Dendritic cell treated with granulocyte-macrophage colony-stimulating factor and Interleukin-4, amounts not matched to agents 40 ng/mL and 50 ng/mL, for 4 days (primary cell): ENCODE data around the gene GTSF1L.
"Not testable (repeated sequence)": the region's sequence is repeated elsewhere in the genome, so short reads cannot be mapped to it uniquely, and the experiment has no call there.

Experiments used
- H3K27ac Mint-ChIP-seq: one replicate; pipeline ENCODE4 v1.8.0; 2022; ENCODE audit warnings: mild to moderate bottlenecking, mixed read lengths
- H3K27me3 Mint-ChIP-seq: one replicate; pipeline ENCODE4 v1.8.0; 2022; ENCODE audit warnings: mild to moderate bottlenecking, mixed read lengths
- H3K36me3 Mint-ChIP-seq: one replicate; pipeline ENCODE4 v1.8.0; 2022; ENCODE audit warnings: low read depth, mixed read lengths
- H3K4me1 Mint-ChIP-seq: one replicate; pipeline ENCODE4 v1.8.0; 2022; ENCODE audit warnings: low read depth, mixed read lengths
- H3K4me3 Mint-ChIP-seq: one replicate; pipeline ENCODE4 v1.8.0; 2022; ENCODE audit warnings: mild to moderate bottlenecking, moderate library complexity, mixed read lengths
- H3K9me3 Mint-ChIP-seq: one replicate; pipeline ENCODE4 v1.8.0; 2022; ENCODE audit warnings: mixed read lengths
- intact Hi-C: fragments of 100-400 bp; cut with micrococcal nuclease; formaldehyde crosslinking; loops from one replicate; pipeline ENCODE4 v1.15.0; 2022

GTSF1L gene

GRCh38 chr20:43726811-43727338 lies at the start of gene GTSF1L:
Gene GTSF1L, minus strand, starts transcription at chr20:43727002. Its CDS starts 308 bp downstream, at chr20:43726694.
- H3K4me3 Mint-ChIP-seq, result no peak within 1 kb of the TSS
- peaks cover 5% of the 10 kb centered on the region for H3K27me3 Mint-ChIP-seq
- H3K9me3 Mint-ChIP-seq, result no peaks in the 10 kb centered on the region
- H3K36me3 Mint-ChIP-seq, result no peaks in the 10 kb centered on the region
- no peak within 1 kb of the TSS for H3K27ac Mint-ChIP-seq
- intact Hi-C loops, result no loop called here
- no peaks in the 10 kb centered on the region for H3K4me1 Mint-ChIP-seq

- no peak overlapping the region for H3K27ac Mint-ChIP-seq
- no peak overlapping the region for H3K4me3 Mint-ChIP-seq
- peaks cover 12% of the 10 kb centered on the region for H3K9me3 Mint-ChIP-seq
- H3K27me3 Mint-ChIP-seq, result peaks cover 36% of the 10 kb centered on the region
- H3K4me1 Mint-ChIP-seq, result peaks cover 5% of the 10 kb centered on the region
- H3K36me3 Mint-ChIP-seq, result no peaks in the 10 kb centered on the region
- intact Hi-C loops, result no loop called here
Measured at GRCh38 chr20:43774754-43775153, 48.0 kb upstream of the GTSF1L start.

GRCh38 chr20:43771503-43772190 lies 44.8 kb upstream of the GTSF1L start:
- Mint-ChIP-seq H3K27me3 (peaks cover 52% of the 10 kb centered on the region), H3K27ac (no peak overlapping the region), H3K4me3 (no peak overlapping the region), H3K36me3 (no peaks in the 10 kb centered on the region), H3K4me1 (peaks cover 5% of the 10 kb centered on the region), H3K9me3 (no peaks in the 10 kb centered on the region)
- intact Hi-C loops, result no loop called here

DNA sequence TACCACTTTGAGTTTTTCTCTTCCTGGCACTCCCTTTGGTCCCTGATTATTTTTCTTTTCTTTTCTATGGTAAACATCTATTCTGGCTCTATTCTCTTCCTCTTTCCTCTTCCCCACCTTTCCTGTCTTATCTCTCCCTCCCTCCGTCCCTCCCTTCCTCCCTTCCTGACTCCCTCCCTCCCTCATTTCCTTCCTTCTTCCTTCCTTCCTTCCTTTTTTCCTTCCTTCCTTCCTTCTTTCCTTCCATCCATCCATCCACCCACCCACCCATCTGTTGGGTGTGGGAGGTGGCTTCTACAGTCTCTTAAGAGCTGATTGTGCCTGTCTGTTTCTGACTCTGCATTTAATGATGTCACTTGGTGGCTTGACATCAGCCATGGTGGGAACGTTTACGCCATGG lies 43.5 kb upstream of the GTSF1L start:
- Mint-ChIP-seq H3K9me3 (no peaks in the 10 kb centered on the region), H3K4me1 (peaks cover 5% of the 10 kb centered on the region), H3K36me3 (no peaks in the 10 kb centered on the region), H3K4me3 (no peak overlapping the region), H3K27me3 (peaks cover 55% of the 10 kb centered on the region), H3K27ac (no peak overlapping the region)
- intact Hi-C loops, result no loop called here

DNA sequence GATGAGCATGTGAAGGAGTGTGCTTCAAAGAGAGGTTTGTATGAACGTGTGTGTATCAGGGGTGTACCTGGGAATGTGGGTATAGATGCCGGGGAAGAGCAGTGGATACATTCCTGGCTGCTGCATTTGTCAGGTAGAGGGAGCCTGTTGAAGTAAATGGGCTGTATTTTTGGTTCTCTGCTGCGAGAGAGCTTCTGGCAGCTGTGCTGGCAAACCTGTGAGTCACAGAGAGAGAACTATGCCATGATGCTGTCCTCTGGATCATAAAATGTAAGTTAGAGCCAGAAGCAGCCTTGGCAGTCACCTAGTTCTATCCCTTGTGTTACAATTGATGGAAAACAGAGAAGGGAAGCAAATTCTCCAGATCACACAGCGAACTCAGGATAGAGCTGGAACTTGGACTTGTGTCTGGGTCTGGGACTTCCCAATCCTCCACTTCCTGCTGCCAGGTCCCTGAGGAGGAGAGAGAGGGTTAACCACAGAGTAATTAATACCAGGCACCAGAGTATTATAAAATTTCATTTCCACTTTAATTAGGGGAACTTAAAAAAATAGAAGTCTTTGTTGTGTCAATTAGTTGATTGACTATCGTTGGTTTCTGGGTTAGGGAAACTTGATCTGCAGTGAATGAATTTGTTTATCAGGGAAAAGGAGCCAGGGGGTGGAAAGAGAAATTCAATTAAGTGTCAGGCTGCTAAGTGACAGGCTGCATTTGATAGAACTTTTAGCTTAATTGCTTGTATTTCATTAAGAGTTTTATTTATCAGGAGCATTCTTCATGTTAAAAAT lies 41.1 kb upstream of the GTSF1L start:
- Mint-ChIP-seq H3K4me3 (no peak overlapping the region), H3K27me3 (peaks cover 52% of the 10 kb centered on the region), H3K4me1 (peaks cover 5% of the 10 kb centered on the region), H3K36me3 (no peaks in the 10 kb centered on the region), H3K9me3 (no peaks in the 10 kb centered on the region), H3K27ac (no peak overlapping the region)
- intact Hi-C loops, result no loop called here

DNA sequence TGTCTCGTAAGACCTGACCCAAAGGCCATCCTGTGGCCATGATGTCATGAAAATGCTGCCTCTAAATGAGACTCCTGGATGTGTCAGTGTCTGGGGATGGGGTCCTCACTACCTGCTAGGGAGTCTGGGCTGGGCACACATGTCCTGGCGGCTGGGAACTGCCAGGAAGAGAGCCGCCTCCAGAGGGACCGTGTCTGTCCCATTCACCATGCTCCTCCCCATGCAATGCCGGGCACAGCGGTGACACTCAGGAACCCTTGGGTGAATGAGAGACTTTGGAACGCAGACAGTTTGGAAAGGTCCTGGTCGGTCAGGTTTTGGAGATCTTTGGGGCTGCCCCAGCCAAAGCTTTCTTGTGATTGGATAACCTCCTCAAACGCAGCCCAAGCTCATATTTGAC lies 40.1 kb upstream of the GTSF1L start:
- peaks cover 49% of the 10 kb centered on the region for H3K27me3 Mint-ChIP-seq
- H3K36me3 Mint-ChIP-seq, result no peaks in the 10 kb centered on the region
- intact Hi-C loops, result no loop called here
- H3K4me1 Mint-ChIP-seq, result peaks cover 5% of the 10 kb centered on the region
- no peak overlapping the region for H3K27ac Mint-ChIP-seq
- no peaks in the 10 kb centered on the region for H3K9me3 Mint-ChIP-seq
- no peak overlapping the region for H3K4me3 Mint-ChIP-seq

- Mint-ChIP-seq H3K4me3 (no peak overlapping the region), H3K9me3 (no peaks in the 10 kb centered on the region)
- intact Hi-C loops, result no loop called here
Measured at GRCh38 chr20:43766385-43766784, 39.6 kb upstream of the GTSF1L start.

DNA sequence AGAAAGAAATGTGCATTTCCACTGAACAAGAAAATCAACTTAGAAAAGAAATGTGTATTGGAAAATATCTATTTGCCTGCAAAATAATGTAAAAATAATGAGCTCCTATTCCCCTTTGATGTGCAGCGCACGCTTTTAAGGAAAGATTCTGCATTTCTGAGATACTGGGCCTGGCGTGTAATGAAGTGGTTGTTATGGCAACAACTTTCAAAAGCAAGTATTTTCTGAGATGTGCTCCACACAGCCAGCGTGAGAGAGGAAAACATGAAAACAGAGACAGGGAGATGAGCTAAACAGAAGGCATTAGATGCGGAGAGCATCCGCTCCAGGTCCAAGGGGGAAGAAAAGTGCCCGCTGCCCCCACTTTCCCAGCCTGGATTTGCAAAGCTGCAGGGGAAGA lies 39.1 kb upstream of the GTSF1L start:
- intact Hi-C loops, result no loop called here
- Mint-ChIP-seq H3K4me3 (no peak overlapping the region), H3K27me3 (peaks cover 55% of the 10 kb centered on the region), H3K9me3 (no peaks in the 10 kb centered on the region), H3K36me3 (no peaks in the 10 kb centered on the region), H3K4me1 (peaks cover 5% of the 10 kb centered on the region), H3K27ac (no peak overlapping the region)

More at GRCh38 chr20:43766385-43766784, 39.6 kb upstream of the GTSF1L start:
- Mint-ChIP-seq H3K27me3 (peaks cover 54% of the 10 kb centered on the region), H3K27ac (no peak overlapping the region), H3K36me3 (no peaks in the 10 kb centered on the region), H3K4me1 (peaks cover 5% of the 10 kb centered on the region)

GRCh38 chr20:43762911-43763310 lies 36.1 kb upstream of the GTSF1L start:
- Mint-ChIP-seq H3K4me3 (no peak overlapping the region), H3K27me3 (peaks cover 70% of the 10 kb centered on the region), H3K36me3 (no peaks in the 10 kb centered on the region), H3K27ac (no peak overlapping the region), H3K4me1 (no peaks in the 10 kb centered on the region), H3K9me3 (no peaks in the 10 kb centered on the region)
- intact Hi-C loops, result no loop called here

GRCh38 chr20:43761386-43762340 lies 34.9 kb upstream of the GTSF1L start:
- no peak overlapping the region for H3K27ac Mint-ChIP-seq
- H3K4me1 Mint-ChIP-seq, result no peaks in the 10 kb centered on the region
- H3K27me3 Mint-ChIP-seq, result peaks cover 63% of the 10 kb centered on the region
- no peak overlapping the region for H3K4me3 Mint-ChIP-seq
- no peaks in the 10 kb centered on the region for H3K9me3 Mint-ChIP-seq
- H3K36me3 Mint-ChIP-seq, result no peaks in the 10 kb centered on the region
- intact Hi-C loops, result no loop called here

DNA sequence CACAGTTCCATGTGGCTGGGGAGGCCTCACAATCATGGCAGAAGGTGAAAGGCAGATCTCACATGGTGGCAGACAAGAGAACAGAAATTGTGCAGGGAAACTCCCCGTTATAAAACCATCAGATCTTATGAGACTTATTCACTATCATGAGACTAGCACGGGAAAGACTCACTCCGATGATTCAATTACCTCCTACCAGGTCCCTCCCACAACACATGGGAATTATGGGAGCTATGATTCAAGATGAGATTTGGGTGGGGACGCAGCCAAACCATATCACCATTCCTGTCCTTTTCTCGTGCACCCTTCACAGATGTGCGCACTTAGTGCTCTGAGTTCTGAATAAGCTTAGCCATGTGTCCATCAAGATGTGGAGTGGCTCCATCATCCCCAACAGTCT lies 31.1 kb upstream of the GTSF1L start:
- H3K4me3 Mint-ChIP-seq, H3K36me3 Mint-ChIP-seq, H3K9me3 Mint-ChIP-seq, H3K27ac Mint-ChIP-seq, H3K4me1 Mint-ChIP-seq: not testable (repeated sequence)
- H3K27me3 Mint-ChIP-seq, result peaks cover 79% of the 10 kb centered on the region
- intact Hi-C loops, result loop anchor here (10.0 kb wide), 1 partner anchor 157 kb away; the partner anchor contains the start of gene TOX2

GRCh38 chr20:43755851-43756250 lies 29.0 kb upstream of the GTSF1L start:
- intact Hi-C loops, result loop anchor here (10.0 kb wide), 1 partner anchor 159 kb away; the partner anchor contains the start of gene TOX2
- Mint-ChIP-seq H3K36me3 (no peaks in the 10 kb centered on the region), H3K4me3 (no peak overlapping the region), H3K9me3 (no peaks in the 10 kb centered on the region), H3K27me3 (peaks cover 71% of the 10 kb centered on the region), H3K27ac (no peak overlapping the region), H3K4me1 (peaks cover 28% of the 10 kb centered on the region)

DNA sequence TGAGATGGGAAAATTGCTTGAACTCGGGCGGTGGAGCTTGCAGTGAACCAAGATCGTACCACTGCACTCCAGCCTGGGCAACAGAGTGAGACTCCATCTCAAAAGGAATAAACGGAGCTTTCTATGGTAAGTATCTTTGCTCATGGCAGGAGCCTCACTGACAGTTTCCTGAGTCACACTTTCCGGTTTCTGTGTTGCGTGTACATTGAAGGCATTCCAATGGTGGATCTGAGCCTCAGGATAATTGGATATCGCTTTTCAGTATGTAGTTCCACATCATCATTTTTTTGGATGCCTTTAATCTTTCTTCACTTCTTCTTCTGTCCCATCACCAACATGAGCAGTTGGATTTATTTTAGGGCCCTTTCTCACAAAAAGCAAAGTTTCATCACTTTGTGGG lies 28.6 kb upstream of the GTSF1L start:
- no peak overlapping the region for H3K4me3 Mint-ChIP-seq
- H3K4me1 Mint-ChIP-seq, result peaks cover 32% of the 10 kb centered on the region
- intact Hi-C loops, result loop anchor here (10.0 kb wide), 1 partner anchor 159 kb away; the partner anchor contains the start of gene TOX2
- no peaks in the 10 kb centered on the region for H3K9me3 Mint-ChIP-seq
- peaks cover 69% of the 10 kb centered on the region for H3K27me3 Mint-ChIP-seq
- H3K27ac Mint-ChIP-seq, result no peak overlapping the region
- no peaks in the 10 kb centered on the region for H3K36me3 Mint-ChIP-seq
